ENCODE results near the gene NRP2.

NRP2 gene

DNA sequence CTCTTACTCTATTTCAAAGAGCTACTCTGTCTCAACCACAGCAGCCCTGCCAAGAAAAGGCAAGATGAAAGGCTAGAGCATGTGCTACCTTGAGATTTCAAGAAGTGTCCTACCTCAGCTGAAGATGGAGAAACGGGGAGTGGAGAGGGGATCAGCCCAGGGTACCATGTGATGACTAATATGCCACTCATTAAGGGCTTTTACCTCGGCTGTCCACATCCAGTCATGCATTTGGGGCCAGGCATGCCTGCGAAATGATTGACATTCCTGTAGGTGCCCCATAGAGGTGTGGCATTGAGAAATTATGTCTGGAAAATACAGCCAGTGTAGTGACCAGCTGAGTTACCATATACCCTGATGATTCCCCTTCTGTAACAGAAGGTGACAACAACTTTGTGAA lies 96.1 kb downstream of the NRP2 start:
- no peak overlapping the region for H3K4me3 ChIP-seq (replicated peaks; ENCODE audit: low read depth, low read length)
- TF ChIP-seq, protein P1, sequence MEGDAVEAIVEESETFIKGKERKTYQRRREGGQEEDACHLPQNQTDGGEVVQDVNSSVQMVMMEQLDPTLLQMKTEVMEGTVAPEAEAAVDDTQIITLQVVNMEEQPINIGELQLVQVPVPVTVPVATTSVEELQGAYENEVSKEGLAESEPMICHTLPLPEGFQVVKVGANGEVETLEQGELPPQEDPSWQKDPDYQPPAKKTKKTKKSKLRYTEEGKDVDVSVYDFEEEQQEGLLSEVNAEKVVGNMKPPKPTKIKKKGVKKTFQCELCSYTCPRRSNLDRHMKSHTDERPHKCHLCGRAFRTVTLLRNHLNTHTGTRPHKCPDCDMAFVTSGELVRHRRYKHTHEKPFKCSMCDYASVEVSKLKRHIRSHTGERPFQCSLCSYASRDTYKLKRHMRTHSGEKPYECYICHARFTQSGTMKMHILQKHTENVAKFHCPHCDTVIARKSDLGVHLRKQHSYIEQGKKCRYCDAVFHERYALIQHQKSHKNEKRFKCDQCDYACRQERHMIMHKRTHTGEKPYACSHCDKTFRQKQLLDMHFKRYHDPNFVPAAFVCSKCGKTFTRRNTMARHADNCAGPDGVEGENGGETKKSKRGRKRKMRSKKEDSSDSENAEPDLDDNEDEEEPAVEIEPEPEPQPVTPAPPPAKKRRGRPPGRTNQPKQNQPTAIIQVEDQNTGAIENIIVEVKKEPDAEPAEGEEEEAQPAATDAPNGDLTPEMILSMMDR (IDR thresholded peaks at IDR 0.05; ENCODE audit: low read depth, low read length, missing control alignments), result no peak
- DNase-seq (ENCODE audit: extremely low read depth, low read depth), result no peak

- TF ChIP-seq, protein P1 (IDR thresholded peaks at IDR 0.05; ENCODE audit: low read depth, low read length, missing control alignments), result no peak
- no peak for DNase-seq (ENCODE audit: extremely low read depth, low read depth)
- H3K4me3 ChIP-seq (replicated peaks; ENCODE audit: low read depth, low read length), result no peak overlapping the region
Measured at GRCh38 chr2:205780645-205781044, 98.3 kb downstream of the NRP2 start.

- no peak for DNase-seq (ENCODE audit: extremely low read depth, low read depth)
- no peak overlapping the region for H3K4me3 ChIP-seq (replicated peaks; ENCODE audit: low read depth, low read length)
- TF ChIP-seq, protein P1 (IDR thresholded peaks at IDR 0.05; ENCODE audit: low read depth, low read length, missing control alignments), result no peak
Measured at GRCh38 chr2:205781244-205781931, 99.1 kb downstream of the NRP2 start.

GRCh38 chr2:205782941-205783340 lies 100.6 kb downstream of the NRP2 start:
- no peak for DNase-seq (ENCODE audit: extremely low read depth, low read depth)
- TF ChIP-seq, protein P1 (IDR thresholded peaks at IDR 0.05; ENCODE audit: low read depth, low read length, missing control alignments), result no peak
- H3K4me3 ChIP-seq (replicated peaks; ENCODE audit: low read depth, low read length), result no peak overlapping the region

GRCh38 chr2:205783872-205784499 lies 101.7 kb downstream of the NRP2 start:
- no peak for DNase-seq (ENCODE audit: extremely low read depth, low read depth)
- TF ChIP-seq, protein P1 (IDR thresholded peaks at IDR 0.05; ENCODE audit: low read depth, low read length, missing control alignments), result no peak
- H3K4me3 ChIP-seq (replicated peaks; ENCODE audit: low read depth, low read length), result no peak overlapping the region

DNA sequence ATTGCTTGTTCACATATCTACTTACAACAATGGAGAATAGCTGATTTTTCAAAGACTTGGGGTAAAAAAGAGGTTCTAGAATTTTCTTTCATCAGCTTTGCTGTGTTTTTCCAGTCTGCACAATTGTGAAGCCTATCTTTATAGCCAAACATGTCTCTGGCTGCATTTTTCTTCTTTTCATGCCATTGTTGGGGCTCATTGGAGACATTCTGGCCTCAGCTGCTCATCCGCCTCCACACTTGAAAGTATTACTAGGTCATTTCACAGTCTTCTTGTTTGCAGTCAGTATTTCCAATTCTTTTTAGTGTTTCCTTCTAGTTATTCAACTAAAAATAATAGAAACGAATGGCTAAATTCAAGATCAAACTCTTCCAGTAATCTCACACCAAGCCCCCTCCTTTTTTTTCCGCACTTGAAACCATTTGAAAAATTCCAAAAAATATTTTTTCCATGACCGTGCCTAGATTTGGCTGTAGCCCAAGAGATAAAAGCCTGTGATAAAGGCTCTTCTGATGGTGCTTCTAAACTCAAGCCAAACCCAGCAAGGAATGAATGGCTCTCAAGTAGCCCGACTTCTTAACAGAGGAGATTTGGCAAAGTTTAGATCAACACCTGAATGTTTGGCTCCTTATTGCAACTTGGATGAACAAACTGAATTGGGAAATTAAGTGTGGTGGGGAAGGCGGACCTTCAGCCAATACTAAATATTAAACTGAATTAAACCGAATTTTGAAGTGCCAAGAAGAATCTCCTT lies 103.4 kb downstream of the NRP2 start:
- TF ChIP-seq, protein P1 (IDR thresholded peaks at IDR 0.05; ENCODE audit: low read depth, low read length, missing control alignments), result no peak
- H3K4me3 ChIP-seq (replicated peaks; ENCODE audit: low read depth, low read length), result no peak overlapping the region
- DNase-seq (ENCODE audit: extremely low read depth, low read depth), result no peak
